NCI-H2081 (cell line): ENCODE results near the gene EFNB2.

Source experiments
- DNase-seq, 2 experiments: peaks; one replicate each; lab custom pipeline; 2025; lab: John Stamatoyannopoulos, UW

The EFNB2 gene

GRCh38 chr13:106449096-106449495, 86.4 kb downstream of the EFNB2 start:
- DNase-seq, result no peak

- DNase-seq, result no peak
Measured at GRCh38 chr13:106445996-106446395, 89.5 kb downstream of the EFNB2 start.

- no peak for DNase-seq
Measured at GRCh38 chr13:106443607-106444322, 91.7 kb downstream of the EFNB2 start.

DNA sequence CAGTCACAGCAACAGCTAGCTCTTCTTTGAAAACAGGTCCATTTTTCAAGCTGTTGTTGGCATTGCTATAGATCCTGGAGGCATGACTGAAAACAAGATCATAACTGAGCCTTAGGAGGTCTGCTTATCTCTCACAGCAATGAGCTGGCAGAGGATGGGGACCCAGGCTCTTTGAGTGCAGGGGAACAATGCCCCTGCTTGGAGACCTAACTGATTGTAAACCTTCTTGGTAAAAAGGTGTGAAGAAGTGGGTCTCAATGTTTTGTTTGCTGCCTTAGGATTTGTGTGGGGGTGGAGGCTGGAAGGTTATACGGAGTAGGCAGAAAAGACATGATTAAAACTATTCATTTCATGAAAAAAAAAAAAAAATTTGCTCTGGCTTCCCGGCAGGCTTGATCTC, 94.6 kb downstream of the EFNB2 start:
- DNase-seq, result no peak
